BE2C (cell line): ENCODE measurements around the gene NGEF.

Experiments used
- DNase-seq: peaks from one replicate; pipeline ENCODE4 v3.0.0-alpha.2; 2020
- H3K27me3 ChIP-seq: fragments of 250-450 bp; sonication (Bioruptor Pico); 2 replicates; pipeline ENCODE4 v1.5.1; 2020; ENCODE audit warnings: mild to moderate bottlenecking
- H3K36me3 ChIP-seq: fragments of 250-450 bp; sonication (Bioruptor Pico); 2 replicates; pipeline ENCODE4 v1.5.1; 2020; ENCODE audit warnings: mild to moderate bottlenecking
- H3K4me1 ChIP-seq: fragments of 250-450 bp; sonication (Bioruptor Pico); 2 replicates; pipeline ENCODE4 v1.5.1; 2020
- H3K4me3 ChIP-seq: 2 replicates; pipeline ENCODE4 v1.5.1; 2011; ENCODE audit warnings: low read depth, low read length
- H3K9me3 ChIP-seq: fragments of 250-450 bp; sonication (Bioruptor Pico); 2 replicates; pipeline ENCODE4 v1.5.1; 2020
- TF ChIP-seq, protein P1 (sequence below): IDR thresholded peaks from 2 replicates; pipeline ENCODE4 v1.5.1; 2012; ENCODE audit warnings: mild to moderate bottlenecking, low read depth, low read length

The NGEF gene

DNA sequence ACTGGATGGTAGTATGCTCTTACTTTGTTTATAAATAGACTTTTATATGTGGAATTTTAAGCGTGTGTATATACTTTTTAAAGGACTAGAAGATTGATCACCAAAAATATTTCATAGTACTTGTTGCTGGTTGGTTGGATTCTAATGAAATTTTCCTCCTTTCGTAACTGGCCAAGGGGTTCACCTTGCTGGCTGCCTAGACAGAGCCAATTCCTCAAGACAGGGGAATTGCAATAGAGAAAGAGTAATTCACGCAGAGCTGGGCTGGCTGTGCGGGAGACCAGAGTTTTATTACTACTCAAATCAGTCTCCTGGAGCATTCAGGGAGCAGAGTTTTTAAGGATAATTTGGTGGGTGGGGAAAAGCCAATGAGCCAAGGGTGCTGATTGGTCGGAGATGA, 72.3 kb downstream of the NGEF start:
- Histone ChIP-seq H3K4me1 (peaks cover 5% of the 10 kb centered on the region), H3K9me3 (no peaks in the 10 kb centered on the region), H3K4me3 (no peak overlapping the region), H3K27me3 (no peaks in the 10 kb centered on the region), H3K36me3 (no peaks in the 10 kb centered on the region)
- DNase-seq, result no peak
- TF ChIP-seq, protein P1, sequence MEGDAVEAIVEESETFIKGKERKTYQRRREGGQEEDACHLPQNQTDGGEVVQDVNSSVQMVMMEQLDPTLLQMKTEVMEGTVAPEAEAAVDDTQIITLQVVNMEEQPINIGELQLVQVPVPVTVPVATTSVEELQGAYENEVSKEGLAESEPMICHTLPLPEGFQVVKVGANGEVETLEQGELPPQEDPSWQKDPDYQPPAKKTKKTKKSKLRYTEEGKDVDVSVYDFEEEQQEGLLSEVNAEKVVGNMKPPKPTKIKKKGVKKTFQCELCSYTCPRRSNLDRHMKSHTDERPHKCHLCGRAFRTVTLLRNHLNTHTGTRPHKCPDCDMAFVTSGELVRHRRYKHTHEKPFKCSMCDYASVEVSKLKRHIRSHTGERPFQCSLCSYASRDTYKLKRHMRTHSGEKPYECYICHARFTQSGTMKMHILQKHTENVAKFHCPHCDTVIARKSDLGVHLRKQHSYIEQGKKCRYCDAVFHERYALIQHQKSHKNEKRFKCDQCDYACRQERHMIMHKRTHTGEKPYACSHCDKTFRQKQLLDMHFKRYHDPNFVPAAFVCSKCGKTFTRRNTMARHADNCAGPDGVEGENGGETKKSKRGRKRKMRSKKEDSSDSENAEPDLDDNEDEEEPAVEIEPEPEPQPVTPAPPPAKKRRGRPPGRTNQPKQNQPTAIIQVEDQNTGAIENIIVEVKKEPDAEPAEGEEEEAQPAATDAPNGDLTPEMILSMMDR, result no peak

DNA sequence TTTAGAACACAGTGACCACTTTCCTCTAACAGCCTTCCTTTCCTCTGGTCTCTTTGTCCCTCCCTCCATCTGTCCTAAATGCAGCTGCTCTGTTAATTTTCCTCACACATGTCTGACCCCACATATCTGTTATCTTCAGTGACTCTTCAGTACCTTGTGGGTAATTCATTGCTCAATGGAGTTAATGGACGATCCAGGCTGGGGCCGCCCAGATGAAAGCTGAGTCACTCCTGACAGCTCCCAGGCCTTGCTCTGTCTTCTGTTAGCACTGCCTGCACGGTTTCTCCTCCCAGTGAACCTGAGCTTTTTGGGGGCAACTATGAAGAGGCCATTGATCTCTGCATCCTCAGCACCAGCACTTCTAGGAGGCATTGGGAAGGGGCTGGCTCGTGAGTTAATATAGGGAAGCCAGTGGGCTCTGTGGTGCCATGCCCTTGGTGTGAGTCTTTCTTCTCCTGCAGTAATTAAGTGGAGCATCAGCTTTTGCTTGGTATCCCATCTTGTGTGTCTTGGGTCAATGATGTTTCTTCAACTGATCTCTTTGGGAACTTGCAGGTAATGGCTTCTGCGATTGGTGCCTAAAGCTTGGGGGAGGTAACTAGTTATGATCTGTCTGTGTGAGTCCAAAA, 75.7 kb downstream of the NGEF start:
- peaks cover 5% of the 10 kb centered on the region for H3K4me1 ChIP-seq
- H3K36me3 ChIP-seq, result no peaks in the 10 kb centered on the region
- TF ChIP-seq, protein P1, result no peak
- 0 out of 2 replicates have a peak, but pooled peaks cover 6% of the 10 kb centered on the region for H3K27me3 ChIP-seq
- DNase-seq, result peak; percentile 68
- no peak overlapping the region for H3K4me3 ChIP-seq
- H3K9me3 ChIP-seq, result no peaks in the 10 kb centered on the region

DNA sequence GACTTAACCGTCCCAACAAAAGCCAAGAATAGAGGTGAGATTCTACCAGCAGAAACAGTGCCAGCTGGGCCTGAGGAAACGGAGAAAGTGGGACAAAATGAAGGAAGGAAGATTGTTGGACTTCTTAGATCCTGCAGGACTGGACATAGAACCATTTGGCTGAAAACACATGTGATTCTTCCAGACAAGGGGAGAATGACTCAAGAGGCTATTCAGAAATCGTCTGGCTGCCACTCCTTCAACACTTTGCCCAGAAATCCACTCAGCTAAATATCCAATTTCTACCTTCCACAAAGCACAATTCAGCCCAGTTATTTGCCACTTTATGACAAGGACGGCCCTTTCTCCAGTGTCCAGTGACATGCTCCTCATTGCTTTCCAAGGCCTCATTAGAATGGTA, 81.4 kb downstream of the NGEF start:
- Histone ChIP-seq H3K4me3 (no peak overlapping the region), H3K27me3 (peaks cover 50% of the 10 kb centered on the region), H3K9me3 (no peaks in the 10 kb centered on the region), H3K36me3 (no peaks in the 10 kb centered on the region), H3K4me1 (no peaks in the 10 kb centered on the region; the same call in 1 of the 2 replicates)
- DNase-seq, result no peak
- TF ChIP-seq, protein P1, result no peak

DNA sequence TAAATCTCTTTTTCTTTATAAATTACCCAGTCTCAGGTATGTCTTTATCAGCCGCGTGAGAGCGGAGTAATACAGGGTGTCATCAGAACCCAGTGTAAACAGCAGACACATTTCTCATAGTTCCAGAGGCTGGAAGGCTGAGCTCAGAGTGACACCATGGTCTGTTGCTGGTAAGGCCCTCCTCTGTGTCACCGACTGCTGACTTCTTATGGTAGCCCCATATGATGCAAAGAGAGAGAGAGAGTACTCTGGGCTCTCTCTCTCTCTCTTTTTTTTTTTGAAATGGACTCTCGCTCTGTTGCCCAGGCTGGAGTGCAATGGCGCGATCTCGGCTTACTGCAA, 83.0 kb downstream of the NGEF start:
- Histone ChIP-seq H3K27me3 (peaks cover 61% of the 10 kb centered on the region), H3K4me1 (no peaks in the 10 kb centered on the region), H3K9me3 (no peaks in the 10 kb centered on the region), H3K4me3 (no peak overlapping the region), H3K36me3 (no peaks in the 10 kb centered on the region)
- DNase-seq, result no peak
- TF ChIP-seq, protein P1, result no peak

DNA sequence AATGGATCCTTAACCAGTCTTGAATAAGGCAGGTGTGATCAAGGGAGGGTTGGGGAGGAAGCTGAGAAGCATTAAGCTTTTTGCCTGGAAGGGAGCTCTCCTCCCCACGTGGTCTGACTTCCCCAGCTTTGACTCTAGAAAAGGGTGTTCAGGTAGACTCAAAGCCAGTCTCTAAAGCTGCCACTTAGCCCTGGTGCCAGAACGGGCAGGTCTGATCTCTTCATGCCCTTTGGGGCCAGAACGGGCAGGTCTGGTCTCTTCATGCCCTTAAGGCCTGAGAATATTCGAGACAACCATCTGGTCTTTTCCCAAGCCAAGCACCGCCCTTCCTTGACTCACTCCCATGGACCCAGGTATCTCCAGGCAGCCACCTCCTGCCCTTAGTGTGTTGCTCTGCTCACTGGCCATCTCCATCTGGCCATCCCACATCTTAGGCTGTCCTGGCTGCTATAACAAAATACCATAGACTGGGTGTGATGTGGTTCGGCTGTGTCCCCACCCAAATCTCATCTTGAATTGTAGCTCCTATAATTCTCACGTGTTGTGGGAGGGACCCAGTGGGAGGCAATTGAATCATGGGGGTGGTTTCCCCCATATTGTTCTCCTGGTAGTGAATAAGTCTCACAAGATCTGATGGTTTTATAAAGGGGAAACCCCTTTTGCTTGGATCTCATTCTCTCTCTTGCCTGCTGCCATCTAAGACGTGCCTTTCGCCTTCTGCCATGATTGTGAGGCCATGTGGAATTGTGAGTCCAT, 83.6 kb downstream of the NGEF start:
- no peak for DNase-seq
- TF ChIP-seq, protein P1, result no peak
- no peak overlapping the region for H3K4me3 ChIP-seq
- peaks cover 66% of the 10 kb centered on the region for H3K27me3 ChIP-seq
- H3K4me1 ChIP-seq, result no peaks in the 10 kb centered on the region
- H3K9me3 ChIP-seq, result no peaks in the 10 kb centered on the region
- no peaks in the 10 kb centered on the region for H3K36me3 ChIP-seq

DNA sequence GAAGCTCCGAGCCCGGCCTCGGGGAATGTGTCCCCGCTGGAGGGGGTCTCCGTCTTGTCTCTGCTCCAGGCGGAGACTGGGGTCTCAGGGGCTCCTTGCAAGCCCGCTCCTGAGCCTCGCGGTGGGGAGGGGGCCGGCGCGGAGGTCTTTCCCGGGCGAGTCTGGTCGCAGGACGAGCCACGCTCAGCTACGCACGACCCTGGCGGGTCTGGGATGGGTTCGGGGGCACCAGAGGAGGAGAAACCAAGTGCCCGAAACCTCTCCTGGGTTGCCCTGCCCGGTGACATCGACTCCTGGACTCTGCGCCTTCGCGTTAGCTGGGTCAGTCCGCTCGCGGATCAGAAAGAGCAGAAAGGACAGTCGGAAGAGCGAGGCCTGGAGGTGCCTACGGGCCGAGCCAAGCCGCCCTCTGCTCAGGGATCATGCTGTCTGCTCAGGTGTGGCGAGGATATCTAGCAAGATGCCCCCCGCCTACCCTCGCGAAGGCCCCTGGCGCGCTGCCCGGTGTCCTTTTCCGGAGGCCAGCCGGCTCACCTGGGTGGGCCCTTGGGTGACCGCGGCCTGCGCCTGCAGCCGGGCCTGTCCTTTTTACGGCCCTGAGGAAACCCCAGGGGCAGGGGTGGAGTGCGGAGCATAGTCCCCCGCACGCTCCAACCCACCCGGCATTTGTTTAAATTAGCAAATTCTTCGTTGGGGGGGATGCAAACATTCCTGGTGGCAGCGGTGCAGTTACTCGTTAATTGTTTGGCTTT, 84.3 kb downstream of the NGEF start:
- TF ChIP-seq, protein P1, result no peak
- peaks cover 67% of the 10 kb centered on the region for H3K27me3 ChIP-seq
- no peak overlapping the region for H3K4me3 ChIP-seq
- H3K4me1 ChIP-seq, result no peaks in the 10 kb centered on the region
- H3K36me3 ChIP-seq, result no peaks in the 10 kb centered on the region
- DNase-seq, result no peak
- no peaks in the 10 kb centered on the region for H3K9me3 ChIP-seq
